HG03442 (cell line): ENCODE data around the gene WNT3A.

Experiments
- ATAC-seq: cut with Tn5 transposase; IDR thresholded peaks from one replicate; pipeline ENCODE4 v1.9.1; 2021; ENCODE audit warnings: mild to moderate bottlenecking, moderate library complexity; ENCODE audit not compliant: unreplicated experiment

WNT3A gene

DNA sequence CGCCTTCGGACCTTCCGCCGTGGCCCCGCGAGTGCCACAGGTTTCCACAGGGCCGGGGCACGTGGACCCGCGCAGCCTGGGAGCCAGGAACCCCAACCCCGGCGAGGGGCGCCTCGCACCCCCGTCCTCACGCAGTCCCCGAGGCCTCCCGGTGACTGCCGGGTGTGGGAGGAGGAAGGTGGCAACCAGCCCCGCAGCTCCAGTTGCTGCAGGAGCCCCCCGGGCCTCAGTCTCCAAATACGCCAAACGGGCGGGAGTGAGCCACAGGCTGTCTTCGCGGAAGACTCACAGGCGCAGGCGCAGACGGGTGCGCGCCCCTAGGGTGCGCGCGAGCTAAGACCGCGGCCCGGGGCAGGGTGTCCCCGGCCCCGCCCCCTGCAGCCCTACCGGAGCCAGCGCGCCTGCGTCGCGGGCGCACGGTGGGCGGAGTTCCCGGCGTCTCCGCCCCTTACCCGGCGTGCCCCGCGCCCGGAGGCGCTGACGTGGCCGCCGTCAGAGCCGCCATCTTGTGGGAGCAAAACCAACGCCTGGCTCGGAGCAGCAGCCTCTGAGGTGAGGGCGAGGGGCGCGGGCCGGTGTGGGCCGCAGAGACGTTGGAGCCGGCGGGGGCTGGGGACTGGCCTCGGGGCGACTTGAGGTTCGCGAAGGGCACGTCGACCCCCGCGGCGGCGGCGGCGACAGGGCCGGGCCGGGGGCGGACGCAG lies 75.6 kb downstream of the WNT3A start, which contains the start of gene ARF1:
Gene ARF1, plus strand, starts transcription at position 495 of the 704 bp plus-strand sequence. CDS start 14,407 bp downstream, outside the sequence.
- peak; percentile 69 for ATAC-seq

- ATAC-seq: no peak
Measured at GRCh38 chr1:228082918-228083870, 76.4 kb downstream of the WNT3A start.

DNA sequence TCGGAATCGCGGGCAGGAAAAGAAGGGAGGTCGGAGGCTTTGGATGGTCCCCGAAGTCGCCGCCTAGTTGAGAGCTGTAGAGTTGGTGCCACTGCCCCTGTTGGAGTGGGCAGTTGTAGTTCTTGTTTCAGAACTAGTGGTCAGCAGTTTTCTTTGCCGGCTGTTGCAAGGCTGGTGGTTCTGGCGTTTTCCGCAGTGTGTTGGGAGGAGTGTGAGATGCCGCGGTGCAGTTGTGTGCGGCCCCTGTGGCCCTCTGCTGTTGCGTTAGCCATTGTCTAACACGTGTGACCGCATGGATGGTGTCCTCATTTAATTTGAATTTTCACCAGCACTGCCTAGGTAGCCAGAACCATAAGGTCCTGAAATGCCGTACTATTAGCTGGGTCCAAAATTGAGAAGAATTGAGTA lies 77.1 kb downstream of the WNT3A start:
- no peak for ATAC-seq

GRCh38 chr1:228084325-228084724 lies 77.5 kb downstream of the WNT3A start:
- ATAC-seq: no peak

DNA sequence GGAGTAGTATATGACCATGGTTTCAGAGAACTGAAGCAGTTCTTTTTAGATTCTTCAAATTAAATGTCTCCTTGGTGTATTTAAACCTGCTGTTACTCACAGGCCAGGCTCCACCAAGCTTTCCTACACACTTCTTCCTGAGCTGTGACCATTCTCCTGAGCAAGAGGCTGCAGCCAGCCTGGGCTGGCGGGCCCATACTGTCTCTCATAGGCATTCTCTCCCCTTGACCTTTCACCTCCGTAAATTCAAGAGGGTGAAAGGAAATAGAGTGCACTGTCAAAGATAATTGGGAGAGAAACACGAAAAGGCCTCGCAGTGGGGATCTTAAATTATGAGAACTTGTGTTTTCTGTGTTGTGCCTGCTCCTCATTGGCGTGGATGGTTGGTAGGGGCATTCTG lies 78.0 kb downstream of the WNT3A start:
- no peak for ATAC-seq

GRCh38 chr1:228085287-228085951 lies 78.6 kb downstream of the WNT3A start:
- no peak for ATAC-seq

GRCh38 chr1:228087771-228088251 lies 81.0 kb downstream of the WNT3A start:
- ATAC-seq: no peak

DNA sequence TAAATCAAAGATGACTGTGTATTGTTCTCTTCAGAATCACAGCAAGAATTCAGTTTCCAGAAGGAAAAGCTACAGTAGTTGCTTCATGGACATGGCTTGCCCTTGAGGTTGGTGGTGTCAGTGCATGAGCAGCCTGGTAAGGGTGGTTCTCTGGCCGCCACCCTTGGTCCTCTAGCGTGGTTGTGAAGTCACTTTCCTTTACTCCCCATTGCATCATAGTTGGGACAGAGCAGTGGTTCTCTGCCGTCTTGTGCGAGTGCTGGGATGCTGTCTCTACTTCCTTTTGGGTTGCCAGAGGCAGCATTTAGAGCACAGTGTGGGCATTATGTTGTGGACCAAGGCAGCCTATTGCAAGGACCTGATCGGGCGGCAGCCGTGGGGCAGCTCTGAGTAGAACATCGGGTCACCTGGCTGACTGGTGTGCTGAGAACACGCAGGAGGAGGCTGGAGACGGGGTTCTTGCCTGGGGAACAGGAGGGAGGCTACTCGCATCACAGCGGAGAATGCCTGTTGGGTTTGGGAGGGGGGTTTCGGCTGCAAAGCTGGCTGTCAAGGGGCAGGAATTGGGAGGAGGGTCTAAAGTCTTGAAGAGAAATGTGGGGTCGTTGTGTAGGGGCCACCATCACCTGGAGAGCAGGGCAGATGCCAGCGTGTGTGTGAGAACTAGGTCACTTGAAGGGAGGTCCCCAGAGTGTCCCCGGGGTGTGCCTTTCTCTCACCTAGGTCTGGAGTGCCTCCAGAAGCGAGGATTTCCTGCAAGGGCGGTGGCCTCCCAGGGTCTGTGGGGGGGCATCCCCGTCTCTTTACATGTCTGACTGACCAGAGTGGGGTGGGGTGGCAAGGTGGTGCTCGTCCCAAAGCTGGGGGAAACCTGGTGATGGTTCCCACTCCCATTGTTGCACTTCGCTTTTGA lies 82.0 kb downstream of the WNT3A start:
- no peak for ATAC-seq

- ATAC-seq: no peak
Measured at GRCh38 chr1:228089519-228090380, 83.0 kb downstream of the WNT3A start.

- peak; percentile 42 for ATAC-seq
Measured at GRCh38 chr1:228090613-228091081, 83.8 kb downstream of the WNT3A start.

DNA sequence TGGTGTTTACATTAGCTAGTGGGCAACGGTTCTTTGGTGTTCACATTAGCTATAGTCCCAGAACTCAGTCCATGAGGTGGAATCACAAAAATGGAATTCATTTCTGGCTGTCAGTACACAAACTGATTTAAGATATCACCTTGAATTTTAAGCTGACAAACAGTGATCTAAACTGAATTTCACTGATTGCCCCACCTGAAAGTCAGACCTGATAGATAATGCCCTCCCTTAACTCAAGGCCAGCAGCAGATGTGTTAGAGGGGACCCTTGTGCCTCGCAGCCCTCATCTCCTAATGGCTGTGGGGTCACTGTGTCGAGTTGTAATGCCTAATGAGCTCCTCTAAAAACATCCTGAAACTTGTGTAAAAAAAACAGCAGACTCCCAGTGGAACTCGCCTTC lies 84.3 kb downstream of the WNT3A start:
- no peak for ATAC-seq

- no peak for ATAC-seq
Measured at GRCh38 chr1:228092342-228093049, 85.7 kb downstream of the WNT3A start.

DNA sequence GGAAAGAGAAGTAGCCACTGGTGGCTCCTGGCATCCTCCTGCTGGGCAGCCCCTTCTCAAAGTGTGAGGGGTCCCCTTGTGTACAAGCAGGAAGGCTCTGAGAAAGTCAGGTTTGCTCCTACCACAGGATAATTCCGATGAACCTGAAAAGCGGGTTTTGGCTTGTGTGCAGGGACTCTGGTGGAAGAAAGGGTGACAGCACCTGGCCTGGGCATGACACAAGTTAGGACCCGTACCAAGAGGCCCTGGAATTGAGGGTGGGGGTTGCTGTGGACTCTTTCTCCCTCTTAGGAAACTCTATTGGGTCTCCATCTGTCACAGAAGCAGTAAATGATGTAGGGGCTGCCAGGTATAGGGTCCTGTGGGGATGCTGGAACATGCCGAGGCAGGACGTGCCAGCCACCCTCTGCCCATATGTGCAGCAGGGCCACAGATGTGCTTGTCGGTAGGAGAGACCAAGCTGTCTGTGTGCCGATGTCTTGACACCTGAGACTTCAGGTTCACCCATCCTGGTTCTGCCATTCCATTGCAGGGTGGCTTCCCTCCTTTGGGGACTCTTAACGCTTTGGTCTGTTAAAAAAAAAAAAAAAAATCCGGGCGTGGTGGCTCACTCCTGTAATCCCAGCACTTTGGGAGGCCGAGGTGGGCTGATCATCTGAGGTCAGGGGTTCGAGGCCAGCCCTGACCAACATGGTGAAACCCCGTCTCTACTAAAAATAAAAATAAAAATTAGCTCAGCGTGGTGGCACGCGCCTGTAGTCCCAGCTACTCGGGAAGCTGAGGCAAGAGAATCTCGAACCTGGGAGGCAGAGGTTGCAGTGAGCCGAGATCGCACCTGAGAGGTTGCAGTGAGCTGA lies 86.5 kb downstream of the WNT3A start:
- ATAC-seq: no peak

DNA sequence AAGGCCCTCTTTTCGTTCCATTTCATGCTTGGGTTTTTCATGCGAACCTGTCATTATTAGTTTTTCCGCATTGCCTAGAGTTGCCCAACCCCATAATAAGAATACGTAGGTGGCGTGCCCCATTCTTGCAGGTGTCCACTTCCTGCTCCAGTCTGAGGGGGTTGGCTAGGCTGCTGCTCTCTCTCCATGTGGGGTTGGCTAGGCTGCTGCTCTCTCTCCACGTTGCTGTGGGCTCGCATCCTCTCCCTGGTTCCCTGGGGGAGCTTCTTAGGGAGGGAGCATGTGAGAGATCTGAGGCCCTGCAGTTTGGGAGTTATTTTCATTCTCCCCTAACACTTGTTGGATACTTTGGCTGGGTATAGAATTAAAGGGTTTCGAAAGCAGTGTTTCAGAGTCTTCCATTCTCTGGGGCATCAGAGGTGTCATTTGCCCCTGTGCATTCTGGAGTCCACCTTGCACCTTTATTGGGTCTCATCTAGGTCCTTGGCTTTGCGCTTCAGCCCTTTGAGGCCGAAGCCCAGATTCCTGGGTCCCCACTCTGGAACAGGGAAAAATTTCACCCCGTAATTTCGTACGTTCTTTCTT lies 87.7 kb downstream of the WNT3A start:
- ATAC-seq: no peak

- ATAC-seq: no peak
Measured at GRCh38 chr1:228095161-228095560, 88.4 kb downstream of the WNT3A start.

GRCh38 chr1:228095938-228096337 lies 89.1 kb downstream of the WNT3A start:
- ATAC-seq: no peak
